Natural killer cell (primary cell): Measurements from ENCODE around the gene ATF7. TPM values are rescaled to one million over a fixed set of nuclear protein-coding genes. Genes with fewer than 3 reads are reported as not detected.

Experiments
- ATAC-seq, 3 donors: fragments of 150-1000 bp in 2 of 3; fragments of 200-7000 bp in 1 of 3; cut with Tn5 transposase; 1 replicate in 1 of 3; 2 replicates in 2 of 3; pipeline ENCODE4 v1.10.0; 2021; ENCODE audit warnings: mild to moderate bottlenecking in 2 of 3, moderate library complexity in 2 of 3
- DNase-seq, 2 donors: peaks; one replicate each; pipeline versions ENCODE4 v3.0.0 to v3.0.0-alpha.2; 2013 to 2021; ENCODE audit warnings: mixed read lengths in 1 of 2
- H3K27ac ChIP-seq: one replicate; pipeline ENCODE4 v1.5.1; 2013; ENCODE audit warnings: mild to moderate bottlenecking, low read length
- H3K27me3 ChIP-seq: one replicate; pipeline ENCODE4 v1.6.1; 2013; ENCODE audit warnings: low read length; ENCODE audit not compliant: control insufficient read depth, insufficient read depth
- H3K36me3 ChIP-seq: one replicate; pipeline ENCODE4 v1.6.1; 2013; ENCODE audit warnings: low read length; ENCODE audit not compliant: control insufficient read depth, insufficient read depth
- H3K4me1 ChIP-seq: one replicate; pipeline ENCODE4 v1.6.1; 2013; ENCODE audit warnings: low read length; ENCODE audit not compliant: control insufficient read depth, insufficient read depth
- H3K4me3 ChIP-seq: one replicate; pipeline ENCODE4 v1.5.1; 2013; ENCODE audit warnings: low read length
- H3K9me3 ChIP-seq: one replicate; pipeline ENCODE4 v1.6.1; 2013; ENCODE audit warnings: low read length; ENCODE audit not compliant: control insufficient read depth, insufficient read depth
- H3K27ac Mint-ChIP-seq, 2 donors: one replicate each; pipeline ENCODE4 v1.8.0; 2022; ENCODE audit warnings: mild to moderate bottlenecking in 2 of 2, mixed read lengths in 2 of 2, moderate library complexity in 1 of 2
- H3K27me3 Mint-ChIP-seq, 2 donors: one replicate each; pipeline ENCODE4 v1.8.0; 2022; ENCODE audit warnings: low read depth in 2 of 2, mixed read lengths in 2 of 2
- H3K36me3 Mint-ChIP-seq: one replicate; pipeline ENCODE4 v1.8.0; 2022; ENCODE audit warnings: mixed read lengths
- H3K4me1 Mint-ChIP-seq, 2 donors: one replicate each; pipeline ENCODE4 v1.8.0; 2022; ENCODE audit warnings: mixed read lengths in 2 of 2
- H3K4me3 Mint-ChIP-seq: one replicate; pipeline ENCODE4 v1.8.0; 2022; ENCODE audit warnings: mild to moderate bottlenecking, moderate library complexity, mixed read lengths
- H3K9me3 Mint-ChIP-seq, 2 donors: one replicate each; pipeline ENCODE4 v1.8.0; 2022; ENCODE audit warnings: mixed read lengths in 2 of 2
- CTCF ChIP-seq: fragments of 200-600 bp; IDR thresholded peaks from one replicate; pipeline ENCODE4 v1.8.0; 2022; ENCODE audit warnings: antibody characterized with exemption
- WGBS: methylation state at CpG from one replicate; pipeline ENCODE4 v1.1.7; 2013; ENCODE audit warnings: missing lambda C conversion rate; ENCODE audit not compliant: insufficient coverage; 5-methylcytosine and 5-hydroxymethylcytosine counted together
- intact Hi-C: fragments of 100-400 bp; cut with micrococcal nuclease; formaldehyde crosslinking; loops from one replicate; pipeline ENCODE4 v1.14.2; 2022
- total RNA-seq, 4 donors: library from RNA; stranded (reverse); fragments of 120-200 nt in 1 of 4; gene quantifications; one replicate each; pipeline versions ENCODE4 v1.2.3 to v1.2.4, GENCODE V29; 2013 to 2022

Gene ATF7
- total RNA-seq, 3 donors from 2014 or later (not counting 1 experiment from before 2014, with no cell fraction given), result 32.3 to 42.3 (median 34.9) TPM

DNA sequence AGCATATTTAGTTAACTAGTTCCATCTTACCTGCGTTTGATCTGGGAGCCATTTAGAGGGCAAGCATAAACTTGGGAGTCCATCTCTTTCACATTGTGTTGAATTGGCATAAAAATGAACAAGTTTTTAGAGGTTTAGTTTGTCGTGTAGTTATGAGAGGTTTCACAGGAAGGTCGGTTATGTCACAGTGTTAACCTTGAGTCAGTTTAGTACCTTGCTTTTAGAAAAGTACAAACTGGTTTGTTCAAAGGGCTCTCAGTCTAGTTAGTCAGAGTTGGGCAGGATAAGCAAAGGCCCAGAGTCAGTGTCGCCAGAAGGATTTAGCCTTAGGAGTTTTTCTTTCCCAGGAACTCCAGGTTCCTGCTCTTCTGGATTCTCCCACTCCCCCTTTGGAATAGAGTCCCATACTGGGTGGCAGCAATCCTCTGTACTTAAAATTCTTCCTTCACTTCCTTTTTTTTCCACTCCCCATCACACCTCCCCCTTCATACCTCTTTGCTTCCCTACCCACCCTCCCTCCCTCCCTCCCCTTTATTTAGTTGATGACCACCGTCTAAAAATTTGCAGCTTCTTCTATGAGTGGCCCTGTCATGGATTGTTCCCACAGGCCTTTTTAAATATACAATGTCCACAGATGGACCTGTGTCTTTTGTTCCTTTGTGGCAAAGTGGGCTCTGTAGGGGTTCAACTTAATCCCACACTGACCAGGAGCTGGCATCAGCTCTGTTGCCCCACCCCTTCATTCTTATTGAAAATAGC, 162.2 kb downstream of the ATF7 start:
- H3K27ac ChIP-seq, result no peak overlapping the region
- H3K27ac Mint-ChIP-seq, result peak overlapping the region; percentile 20 to 31
- peaks cover 48% of the 10 kb centered on the region for H3K36me3 Mint-ChIP-seq

GRCh38 chr12:53462935-53463334, 163.2 kb downstream of the ATF7 start:
- Histone ChIP-seq H3K36me3 (peaks cover 99% of the 10 kb centered on the region), H3K4me1 (no peaks in the 10 kb centered on the region), H3K4me3 (no peak overlapping the region), H3K9me3 (no peaks in the 10 kb centered on the region), H3K27me3 (no peaks in the 10 kb centered on the region), H3K27ac (no peak overlapping the region)
- TF ChIP-seq CTCF, result no peak
- H3K27me3 Mint-ChIP-seq, result no peaks in the 10 kb centered on the region
- intact Hi-C loops, result no loop called here
- H3K36me3 Mint-ChIP-seq, result peaks cover 38% of the 10 kb centered on the region
- DNase-seq, result no peak
- peaks cover 34 to 37% of the 10 kb centered on the region in 2 donors for H3K4me1 Mint-ChIP-seq
- WGBS, result 92% methylated on average over 2 of the region's 3 CpGs
- ATAC-seq, result no peak
- no peak overlapping the region for H3K4me3 Mint-ChIP-seq
- no peaks in the 10 kb centered on the region for H3K9me3 Mint-ChIP-seq
- peak overlapping the region; percentile 22 to 41 for H3K27ac Mint-ChIP-seq

More for the DNA sequence above, 162.2 kb downstream of the ATF7 start:
- TF ChIP-seq CTCF, result no peak
- Histone ChIP-seq H3K4me3 (no peak overlapping the region), H3K9me3 (no peaks in the 10 kb centered on the region), H3K4me1 (no peaks in the 10 kb centered on the region), H3K27me3 (no peaks in the 10 kb centered on the region), H3K36me3 (peaks cover 97% of the 10 kb centered on the region)
- H3K4me3 Mint-ChIP-seq, result no peak overlapping the region
- intact Hi-C loops, result no loop called here
- ATAC-seq (no peak), DNase-seq (no peak)
- WGBS, result 87% methylated on average over 5 of the region's 5 CpGs
- peaks cover 37 to 41% of the 10 kb centered on the region in 2 donors for H3K4me1 Mint-ChIP-seq
- H3K9me3 Mint-ChIP-seq, result no peaks in the 10 kb centered on the region
- no peaks in the 10 kb centered on the region for H3K27me3 Mint-ChIP-seq

DNA sequence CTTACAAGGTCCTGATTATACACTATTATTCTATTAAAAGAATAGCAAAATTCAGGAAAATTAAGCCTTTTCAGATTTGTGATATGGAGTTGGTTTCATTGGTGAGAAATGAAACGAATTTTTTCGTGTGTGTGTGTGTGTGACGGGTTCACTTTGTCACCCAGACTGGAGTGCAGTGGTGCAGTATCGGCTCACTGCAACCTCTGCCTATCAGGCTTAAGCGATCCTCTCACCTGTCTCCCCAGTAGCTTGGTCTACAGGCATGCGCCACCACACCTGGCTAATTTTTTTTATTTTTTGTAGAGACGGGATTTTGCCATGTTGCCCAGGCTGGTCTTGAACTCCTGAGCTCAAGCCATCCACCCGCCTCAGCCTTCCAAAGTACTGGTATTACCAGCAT, 164.6 kb downstream of the ATF7 start:
- 96% methylated on average over 8 of the region's 8 CpGs for WGBS
- no peaks in the 10 kb centered on the region for H3K27me3 ChIP-seq
- ATAC-seq (no peak), DNase-seq (no peak)
- no peaks in the 10 kb centered on the region for H3K9me3 ChIP-seq
- peaks cover 99% of the 10 kb centered on the region for H3K36me3 ChIP-seq
- no peak for TF ChIP-seq CTCF
- no peaks in the 10 kb centered on the region for H3K4me1 ChIP-seq
- Mint-ChIP-seq H3K36me3 (peaks cover 34% of the 10 kb centered on the region), H3K9me3 (no peaks in the 10 kb centered on the region), H3K4me3 (no peak overlapping the region), H3K4me1 (peaks cover 33 to 37% of the 10 kb centered on the region in 2 donors), H3K27me3 (no peaks in the 10 kb centered on the region), H3K27ac (peak overlapping the region in 1 of 2 donors; percentile 41)
- H3K27ac ChIP-seq, result no peak overlapping the region
- intact Hi-C loops, result no loop called here
- H3K4me3 ChIP-seq, result no peak overlapping the region

GRCh38 chr12:53461059-53461458, 165.1 kb downstream of the ATF7 start:
- no peaks in the 10 kb centered on the region for H3K4me1 ChIP-seq
- Mint-ChIP-seq H3K36me3 (peaks cover 30% of the 10 kb centered on the region), H3K27me3 (no peaks in the 10 kb centered on the region), H3K9me3 (no peaks in the 10 kb centered on the region), H3K4me3 (no peak overlapping the region), H3K27ac (peak overlapping the region; percentile 9 to 41), H3K4me1 (peaks cover 29 to 33% of the 10 kb centered on the region in 2 donors)
- no peak for DNase-seq
- no peak overlapping the region for H3K27ac ChIP-seq
- intact Hi-C loops, result no loop called here
- peaks cover 99% of the 10 kb centered on the region for H3K36me3 ChIP-seq
- 93% methylated on average over 3 of the region's 3 CpGs for WGBS
- no peaks in the 10 kb centered on the region for H3K9me3 ChIP-seq
- no peak for ATAC-seq
- no peaks in the 10 kb centered on the region for H3K27me3 ChIP-seq
- H3K4me3 ChIP-seq, result no peak overlapping the region
- no peak for TF ChIP-seq CTCF
